Cardiac fibroblast (primary cell): ENCODE measurements around the gene CRADD.

Experiments
- DNase-seq, 2 donors: peaks; one replicate each; pipeline versions ENCODE4 v3.0.0 to v3.0.0-alpha.2; 2010; ENCODE audit warnings: low read depth in 2 of 2
- H3K4me3 ChIP-seq, 2 donors: replicated peaks in 1 of 2; 1 replicate in 1 of 2; 2 replicates in 1 of 2; pipeline ENCODE4 v1.5.1; 2011; ENCODE audit warnings: low read depth in 2 of 2, low read length in 2 of 2, mild to moderate bottlenecking in 2 of 2, moderate library complexity in 1 of 2
- CTCF ChIP-seq: IDR thresholded peaks from one replicate; pipeline ENCODE4 v1.5.1; 2011; ENCODE audit warnings: low read depth, mild to moderate bottlenecking, low read length, inconsistent platforms

Gene CRADD

GRCh38 chr12:93677195-93678064 lies at the start of gene CRADD:
TSS of gene CRADD (plus strand) at chr12:93677375.
- H3K4me3 ChIP-seq = peak within 1 kb of the TSS; percentile 63 to 67
- DNase-seq = peak; percentile 99
- TF ChIP-seq CTCF = no peak

DNA sequence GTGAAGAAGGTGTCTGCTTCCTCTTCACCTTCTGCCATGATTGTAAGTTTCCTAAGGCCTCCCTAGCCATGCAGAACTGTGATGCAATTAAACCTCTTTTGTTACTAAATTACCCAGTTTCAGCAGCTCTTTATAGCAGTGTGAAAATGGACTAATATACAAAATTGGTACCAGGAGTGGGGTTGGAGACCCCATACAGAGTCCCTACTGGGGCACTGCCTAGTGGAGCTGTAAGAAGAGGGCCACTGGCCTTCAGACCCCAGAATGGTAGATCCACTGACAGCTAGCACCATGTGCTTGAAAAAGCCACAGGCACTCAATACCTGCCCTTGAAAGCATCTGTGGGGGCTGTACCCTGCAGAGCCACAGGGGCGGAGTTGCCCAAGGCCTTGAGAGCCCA lies 44.8 kb upstream of the CRADD start:
- TF ChIP-seq CTCF = no peak
- no peak for DNase-seq
- no peak overlapping the region for H3K4me3 ChIP-seq

- TF ChIP-seq CTCF = no peak
- DNase-seq = peak; percentile 69 to 82
- H3K4me3 ChIP-seq = no peak overlapping the region
Observed at GRCh38 chr12:93634416-93634815, 42.8 kb upstream of the CRADD start.

DNA sequence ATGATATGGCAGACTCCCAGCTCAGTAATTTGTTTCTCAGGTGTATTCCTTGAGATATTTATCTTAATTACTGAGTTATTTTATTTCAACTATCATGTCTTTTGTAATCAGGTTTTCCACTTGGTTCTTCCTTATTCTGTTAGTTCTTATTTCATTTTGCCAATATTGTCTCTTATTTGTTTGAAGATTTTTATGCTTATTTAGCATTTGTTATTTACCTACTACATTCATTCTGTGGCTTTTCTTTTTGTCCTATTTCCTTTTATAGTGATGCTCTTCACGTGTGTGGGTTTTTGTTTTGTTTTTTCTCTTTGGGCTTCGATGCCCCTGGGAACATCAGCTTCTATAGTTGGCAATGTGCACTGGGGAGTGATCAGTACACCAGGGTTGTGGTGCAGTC lies 40.5 kb upstream of the CRADD start:
- TF ChIP-seq CTCF = no peak
- no peak for DNase-seq
- no peak overlapping the region for H3K4me3 ChIP-seq

DNA sequence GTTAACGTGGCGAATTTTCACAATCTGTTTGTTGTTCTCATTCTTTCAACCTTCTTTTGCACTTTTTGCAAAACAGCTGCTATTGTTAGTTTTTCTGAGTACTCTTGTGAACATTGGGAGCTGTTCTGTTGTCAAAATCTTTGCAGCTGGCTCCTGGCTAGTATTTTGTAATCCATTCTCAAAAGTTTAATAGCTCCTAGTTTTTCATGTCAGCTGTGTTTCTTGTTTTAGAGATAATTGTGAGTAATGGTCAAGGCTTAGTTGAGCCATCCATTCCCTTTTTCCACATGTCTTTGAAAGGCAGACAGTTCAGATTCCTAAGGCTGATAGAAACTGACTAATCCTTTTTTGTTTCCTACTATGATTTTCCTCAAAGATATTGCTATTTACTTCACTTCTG lies 39.1 kb upstream of the CRADD start:
- no peak for DNase-seq
- no peak overlapping the region for H3K4me3 ChIP-seq
- TF ChIP-seq CTCF = no peak

DNA sequence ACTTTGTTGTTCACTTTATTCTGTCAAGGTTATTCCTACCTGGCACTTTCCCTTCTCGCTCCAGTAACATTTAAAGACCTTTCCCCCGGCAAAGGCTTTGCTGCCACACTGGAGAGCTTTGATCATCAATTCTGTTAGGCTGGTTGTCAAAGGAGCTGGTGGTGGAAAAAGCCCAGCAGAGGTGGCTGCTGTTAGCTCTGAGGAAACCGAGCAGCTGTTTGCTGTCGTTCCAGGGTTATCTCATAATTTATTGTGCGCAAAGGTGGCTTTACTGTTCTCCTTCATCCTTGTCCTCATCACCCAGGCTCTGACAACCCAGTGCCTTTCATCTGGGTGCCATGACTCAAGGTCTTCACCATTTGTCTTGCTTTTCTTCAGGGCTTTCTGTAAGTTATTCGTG lies 38.2 kb upstream of the CRADD start:
- no peak for TF ChIP-seq CTCF
- H3K4me3 ChIP-seq = no peak overlapping the region
- no peak for DNase-seq
